ENCODE measurements around the gene PRR3.

The PRR3 gene

DNA sequence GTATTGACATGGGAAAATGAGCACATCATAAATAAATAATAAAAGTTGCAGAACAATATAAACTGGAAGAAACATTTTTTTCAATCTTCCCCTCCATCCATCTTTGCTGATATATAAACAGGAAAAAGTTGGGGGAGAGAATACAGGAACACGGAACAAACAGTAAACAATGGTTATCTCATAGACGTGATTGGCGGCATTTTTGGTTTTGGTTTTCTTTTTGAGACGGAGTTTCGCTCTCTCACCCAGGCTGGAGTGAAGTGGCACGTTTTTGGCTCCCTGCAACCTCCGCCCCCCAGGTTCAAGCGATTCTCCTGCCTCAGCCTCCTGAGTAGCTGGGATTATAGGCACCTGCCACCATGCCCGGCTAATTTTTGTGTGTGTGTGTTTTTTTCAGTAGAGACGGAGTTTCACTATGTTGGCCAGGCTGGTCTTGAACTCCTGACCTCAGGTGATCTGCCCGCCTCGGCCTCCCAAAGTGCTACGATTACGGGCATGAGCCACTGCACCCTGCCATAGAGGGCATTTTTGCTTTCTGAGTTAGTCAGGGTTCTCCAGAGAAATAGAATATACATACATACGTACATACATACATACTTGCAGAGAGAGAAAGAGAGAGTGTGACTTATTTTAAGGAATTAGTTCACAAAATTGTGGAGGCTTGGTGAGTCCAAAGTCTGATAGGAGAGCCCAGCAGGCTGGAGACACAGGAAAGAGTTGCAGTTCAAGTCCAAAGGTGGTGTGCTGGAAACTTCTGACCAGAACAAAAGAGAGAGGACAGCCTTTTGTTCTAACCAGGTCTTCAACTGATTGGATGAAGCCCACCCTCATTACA is 23.4 kb upstream of the PRR3 start:
- no peak for DNase-seq (ENCODE audit: low spot score)

DNA sequence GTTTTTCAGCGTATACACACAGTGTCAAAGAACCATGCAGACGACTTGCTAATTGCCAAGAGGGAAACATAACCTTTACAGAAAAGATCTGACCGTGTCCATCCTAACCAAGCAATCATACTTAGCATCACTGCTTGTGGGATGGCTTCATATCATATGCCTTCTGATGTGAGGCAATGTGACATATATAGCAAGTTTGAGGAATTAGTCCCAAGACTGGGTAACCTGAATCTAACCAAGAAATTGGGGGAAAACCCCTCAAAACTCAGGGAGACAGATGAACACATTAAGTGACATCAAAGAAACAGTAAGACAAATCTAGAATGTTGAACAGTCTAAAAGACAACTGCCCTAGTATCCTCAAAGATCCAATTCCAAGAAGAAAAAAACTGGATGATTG is 19.2 kb upstream of the PRR3 start:
- no peak for DNase-seq (ENCODE audit: low spot score)

DNA sequence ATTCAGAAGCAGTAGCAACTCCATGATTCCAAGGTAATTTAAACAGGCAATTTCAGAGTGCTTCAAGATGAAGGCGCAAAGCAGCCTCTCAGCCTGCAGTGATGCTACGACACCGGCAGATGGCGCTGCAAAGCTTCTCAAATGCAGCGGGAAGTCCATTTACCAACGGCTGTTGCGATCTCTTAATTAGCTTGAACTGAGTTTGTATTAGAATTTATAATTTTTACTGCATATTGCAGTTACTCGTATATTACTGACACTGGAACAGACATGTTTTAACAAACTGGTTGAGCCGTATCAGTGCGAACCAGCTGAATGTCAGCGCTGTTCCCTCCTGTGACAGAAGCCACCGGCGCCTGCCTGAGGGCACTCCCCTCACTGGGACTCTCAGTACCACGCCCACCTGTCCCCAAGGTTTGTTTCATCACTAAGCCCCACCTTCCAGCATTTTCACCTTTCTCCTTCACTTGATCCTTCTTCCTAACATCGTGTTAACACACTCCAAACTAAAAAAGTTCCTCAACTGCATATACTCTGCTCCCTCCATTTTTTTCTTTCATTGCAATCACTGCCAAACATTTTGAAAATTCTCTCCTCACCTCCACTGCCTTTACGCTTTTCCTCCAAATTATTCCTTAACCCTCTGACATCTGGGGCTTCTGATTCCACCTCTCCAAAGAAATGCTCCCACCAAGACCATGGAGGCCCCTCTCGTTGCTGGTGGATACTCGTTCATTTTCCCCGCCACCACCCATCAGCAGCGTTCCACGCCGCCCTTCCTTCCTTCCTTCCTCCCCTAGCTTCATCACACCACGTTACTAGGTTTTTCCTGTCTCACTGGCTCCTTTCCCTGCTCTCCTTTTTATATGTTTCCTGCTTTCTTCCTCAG is 15.3 kb upstream of the PRR3 start:
- DNase-seq (ENCODE audit: low spot score), result peak; percentile 77

DNA sequence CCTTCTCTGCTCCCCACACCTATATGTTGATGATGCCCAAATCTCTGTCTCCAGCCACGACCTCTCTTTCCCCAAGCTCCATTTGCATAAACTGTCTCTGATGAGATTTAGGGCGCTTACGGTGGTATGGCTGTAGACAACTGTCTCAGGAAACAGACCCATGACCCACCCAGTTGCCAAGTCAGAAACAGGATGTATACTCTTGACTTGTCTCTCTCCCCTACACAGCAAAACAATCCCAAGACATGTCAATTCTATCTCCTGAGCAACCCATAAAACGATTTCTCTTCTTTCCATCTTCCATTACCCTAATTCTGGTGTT is 14.7 kb upstream of the PRR3 start:
- DNase-seq (ENCODE audit: low spot score), result no peak

DNA sequence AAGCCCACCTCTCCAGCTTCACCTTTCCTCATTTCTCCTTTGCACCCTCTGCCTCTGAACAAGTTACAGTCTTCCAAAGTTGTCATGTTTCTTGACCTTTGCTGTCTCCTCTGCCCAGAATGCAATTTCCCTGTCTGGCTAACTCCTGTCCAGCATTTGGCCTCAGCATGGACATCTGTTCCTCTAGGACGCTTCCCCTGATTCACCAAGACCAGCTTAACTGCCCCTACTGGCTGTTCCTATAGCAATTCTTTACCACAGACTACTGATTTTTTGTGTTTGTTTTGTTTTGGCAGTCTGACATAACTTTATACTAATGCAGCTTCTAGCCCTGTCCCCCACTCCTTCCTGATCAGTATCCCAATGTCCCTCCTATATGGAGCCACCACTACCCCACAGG is 14.2 kb upstream of the PRR3 start:
- no peak for DNase-seq (ENCODE audit: low spot score)

DNA sequence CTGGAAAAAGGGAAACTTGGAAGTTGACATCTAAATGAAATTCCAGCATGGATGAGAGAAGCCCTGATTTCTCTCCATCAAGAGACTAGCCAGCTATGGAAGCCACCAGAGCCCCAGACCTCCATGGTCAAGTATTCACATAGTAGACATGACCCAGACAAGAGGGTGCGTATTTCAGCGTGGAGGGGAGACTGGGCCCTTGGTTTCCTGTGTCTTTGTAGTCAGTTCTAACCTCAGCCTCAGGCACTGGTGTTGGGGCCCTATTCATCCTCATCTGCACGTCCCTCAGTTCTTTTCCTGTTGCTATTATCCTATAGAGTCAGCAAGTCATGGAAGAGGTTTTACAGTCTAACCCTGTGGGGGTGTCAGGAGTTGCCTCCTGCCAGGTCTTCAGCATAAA is 13.3 kb upstream of the PRR3 start:
- DNase-seq (ENCODE audit: low spot score), result no peak

DNA sequence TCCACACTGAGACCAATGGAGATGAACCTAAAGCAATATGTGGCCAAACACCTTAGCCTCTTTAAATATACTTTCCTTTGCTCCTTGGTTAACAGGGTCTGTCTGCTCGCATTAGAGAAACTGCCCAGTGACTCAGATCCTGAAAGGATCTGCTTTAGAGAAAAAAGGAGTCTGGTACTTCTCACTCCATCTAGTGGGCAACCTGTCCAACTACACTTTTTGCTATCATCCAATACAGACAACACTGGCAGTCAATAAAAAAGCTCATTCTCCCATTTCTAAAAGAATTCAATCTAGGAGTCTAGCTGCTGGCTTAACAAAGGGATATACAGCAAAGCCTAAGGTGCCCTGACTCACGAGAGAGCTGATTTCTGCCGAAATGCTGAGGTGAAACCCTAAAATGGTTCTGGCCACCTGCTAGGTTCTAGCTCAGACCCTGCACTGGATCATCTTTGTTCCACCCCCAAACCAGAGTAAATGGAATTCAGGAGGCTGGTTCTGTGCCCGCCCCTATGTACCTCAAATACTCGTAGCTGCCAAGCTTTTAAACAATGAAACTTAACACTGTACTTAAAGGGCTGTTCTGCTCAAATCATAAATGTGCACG is 12.3 kb upstream of the PRR3 start:
- peak; percentile 53 for DNase-seq (ENCODE audit: low spot score)

DNA sequence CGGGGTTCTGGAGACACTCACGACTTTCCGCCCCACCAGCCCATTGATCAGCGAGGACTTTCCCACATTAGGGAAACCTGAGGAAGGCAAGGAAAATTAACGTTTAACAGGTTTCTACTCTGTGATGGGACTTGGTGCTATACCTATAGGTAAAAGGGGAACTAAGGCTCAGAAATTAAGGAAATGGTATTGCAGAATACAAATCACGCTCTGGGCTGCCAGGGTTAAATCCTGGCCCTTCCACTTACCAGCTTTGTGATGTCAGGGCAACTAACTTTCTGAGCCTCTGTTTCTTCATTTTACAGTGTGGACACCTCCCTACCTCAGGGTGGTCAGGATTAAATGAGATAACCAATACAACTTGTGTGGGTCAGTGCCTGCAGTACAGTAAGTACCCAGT is 9.6 kb upstream of the PRR3 start:
- DNase-seq (ENCODE audit: low spot score), result no peak

DNA sequence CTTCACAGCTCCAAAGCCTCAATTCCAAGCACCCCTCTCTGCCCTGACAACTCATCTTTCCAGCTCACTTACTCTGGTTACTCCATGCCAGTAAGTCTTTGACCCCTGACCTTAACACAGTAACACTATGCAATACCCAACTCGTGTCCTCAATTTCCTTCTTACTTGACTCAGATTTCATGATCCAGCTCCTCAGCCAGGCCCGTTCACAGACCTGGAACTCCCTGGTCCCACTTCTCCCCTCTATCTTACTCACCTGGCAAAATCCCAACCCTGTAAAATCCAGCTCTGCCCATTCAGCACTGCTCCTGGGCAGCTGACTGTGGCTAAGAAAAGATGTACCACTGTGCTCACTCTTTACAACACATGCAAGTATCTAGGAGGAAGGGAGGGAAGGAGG is 8.7 kb upstream of the PRR3 start:
- DNase-seq (ENCODE audit: low spot score), result no peak

DNA sequence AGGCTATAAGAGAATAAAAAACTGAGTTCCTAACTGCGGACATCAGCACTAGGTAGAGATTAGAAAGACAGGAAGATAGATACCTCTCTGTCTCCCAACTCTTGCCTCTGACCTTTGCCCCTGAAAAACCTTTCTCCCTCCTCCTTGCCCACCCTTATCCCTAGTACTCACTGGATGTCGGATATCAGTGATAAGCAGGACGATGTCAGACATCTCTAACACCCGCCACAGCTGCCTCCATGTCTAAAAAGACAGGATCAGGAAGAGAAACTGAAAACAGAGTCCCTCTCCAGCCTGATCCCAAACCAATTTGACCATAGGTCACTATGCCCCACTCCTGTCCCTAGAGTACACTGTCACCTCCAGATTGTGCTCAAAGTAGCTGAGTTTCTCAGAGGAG is 2.7 kb upstream of the PRR3 start:
- no peak for DNase-seq (ENCODE audit: low spot score)

DNA sequence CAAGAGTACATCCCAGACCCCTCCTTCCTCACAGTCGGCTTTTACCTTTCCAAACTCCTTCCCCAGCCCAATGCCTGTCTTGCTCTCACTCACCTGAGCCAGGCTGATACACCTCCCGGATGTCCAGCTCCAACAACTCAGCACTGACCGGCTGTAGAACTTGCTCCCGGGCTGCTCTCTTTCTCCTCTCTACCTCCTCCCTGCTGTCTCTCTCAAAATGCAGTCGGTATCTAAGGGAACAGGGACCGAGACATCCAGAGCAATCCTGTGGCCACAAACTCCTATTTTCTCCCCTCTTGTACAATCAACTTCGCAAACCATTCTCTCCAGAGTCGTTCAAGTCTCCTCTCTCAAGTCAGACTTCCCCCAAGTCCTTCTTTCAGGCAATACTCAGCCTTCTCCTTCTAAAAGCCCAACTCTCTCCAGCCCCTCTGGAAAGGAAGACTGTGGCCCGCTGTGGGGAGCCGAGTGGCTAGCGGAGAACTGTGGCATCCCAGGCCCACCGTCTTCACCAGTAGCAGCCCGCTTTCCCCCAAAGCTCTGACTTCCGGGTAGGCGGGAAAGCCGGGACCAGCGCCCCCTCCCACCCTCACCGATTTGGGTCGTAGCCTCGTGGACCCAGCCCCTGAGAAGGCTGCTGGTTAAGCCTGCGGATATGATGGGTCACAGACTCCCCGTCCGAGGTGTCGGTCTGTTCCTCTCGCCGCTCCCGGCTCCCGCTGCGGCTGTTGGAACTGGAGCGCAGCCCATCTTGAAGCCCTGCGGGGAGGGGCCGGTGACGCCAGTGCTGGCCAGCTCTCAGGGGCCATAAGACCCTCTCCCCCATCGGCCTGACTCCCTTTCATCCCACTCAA is 1.9 kb upstream of the PRR3 start:
- DNase-seq (ENCODE audit: low spot score), result no peak

DNA sequence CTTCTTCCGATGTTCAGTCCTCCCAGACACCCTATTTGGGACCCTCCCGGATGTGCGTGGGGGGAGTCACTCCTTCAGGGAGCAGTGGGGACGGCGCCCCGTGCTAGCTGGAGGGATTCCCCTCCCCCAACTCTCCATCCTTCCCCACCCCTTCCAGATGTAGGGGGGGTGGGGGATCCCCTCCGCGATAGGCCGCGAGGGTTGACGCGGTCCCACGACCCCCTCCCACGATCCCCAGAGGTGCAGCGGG is 1.4 kb upstream of the PRR3 start:
- peak; percentile 36 for DNase-seq (ENCODE audit: low spot score)

DNA sequence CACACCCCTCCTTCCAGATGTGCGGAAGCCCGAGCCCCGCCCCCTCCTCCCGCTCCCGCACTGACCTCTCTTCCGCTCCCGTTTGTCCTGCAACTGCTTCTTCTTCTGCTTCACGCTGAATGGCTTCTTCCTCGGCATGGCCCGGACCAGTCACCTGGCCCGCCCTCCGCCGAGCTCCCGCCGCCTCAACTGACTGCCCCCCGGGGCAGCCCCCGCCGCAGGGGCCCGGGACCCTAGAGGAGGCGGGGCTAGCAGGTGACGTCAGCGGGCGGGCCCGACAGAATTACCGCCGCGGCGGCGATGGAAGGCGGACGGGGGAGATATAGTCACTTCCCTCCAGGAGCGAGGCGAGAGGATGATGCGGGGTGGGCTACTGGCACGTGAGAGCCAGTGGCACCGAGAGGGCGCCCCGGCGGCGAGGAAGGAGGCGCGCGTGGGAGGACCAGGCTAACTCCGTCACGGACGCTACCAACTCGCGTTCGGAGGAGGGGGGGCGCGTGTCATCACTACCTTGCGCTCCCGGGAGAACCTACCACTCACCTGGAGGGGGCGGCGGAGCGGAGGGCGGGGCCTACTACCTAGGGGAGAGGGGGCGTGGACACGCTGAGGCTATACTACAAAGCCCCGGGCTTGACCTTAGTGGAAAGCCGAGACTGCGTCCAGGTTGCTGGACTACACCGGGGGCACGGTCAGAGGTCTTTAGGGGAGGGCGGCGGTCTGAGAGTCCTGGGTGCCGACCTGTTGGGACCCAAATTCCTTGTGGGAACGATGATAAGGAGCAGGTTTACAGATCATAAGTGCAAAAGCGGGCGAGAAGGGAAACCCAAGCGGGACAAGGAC is 809 bp upstream of the PRR3 start, which contains the start of gene GNL1:
GNL1 (minus strand) TSS at position 424 of the 840 bp plus-strand sequence; CDS start at position 138, 286 bp downstream.
- peak; percentile 86 for DNase-seq (ENCODE audit: low spot score)

DNA sequence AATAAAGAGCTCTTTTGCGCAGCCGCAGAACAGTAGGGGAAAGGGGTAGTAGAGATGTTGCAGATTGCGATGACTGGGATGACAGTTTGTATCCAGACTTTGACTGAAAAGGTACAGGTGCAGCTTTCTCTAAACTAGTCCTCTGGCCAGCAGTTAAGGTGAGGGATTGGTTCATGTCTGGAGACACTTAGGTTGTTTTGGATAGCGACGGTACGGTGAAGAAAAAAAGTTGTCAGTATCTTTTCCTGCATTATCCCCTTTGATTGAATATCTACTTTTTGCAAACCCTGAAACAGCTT is 537 bp downstream of the PRR3 start:
- no peak for DNase-seq (ENCODE audit: low spot score)

DNA sequence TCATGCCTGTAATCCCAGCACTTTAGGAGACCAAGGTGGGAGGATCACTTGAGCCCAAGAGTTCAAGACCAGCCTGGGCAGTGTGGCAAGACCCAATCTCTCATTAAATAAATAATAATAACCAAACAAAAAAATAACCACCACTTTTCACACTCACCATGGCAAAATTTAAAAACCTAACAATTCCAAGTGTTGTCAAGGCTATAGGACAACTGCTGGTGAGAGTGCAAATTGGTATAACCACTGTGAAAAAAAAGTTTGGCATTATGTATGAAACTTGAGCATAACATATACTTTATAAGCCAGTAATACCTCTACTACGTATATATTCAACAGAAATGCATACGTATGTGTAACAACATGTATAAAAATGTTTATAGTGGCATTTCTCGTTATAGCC is 3.8 kb downstream of the PRR3 start:
- no peak for DNase-seq (ENCODE audit: low spot score)

DNA sequence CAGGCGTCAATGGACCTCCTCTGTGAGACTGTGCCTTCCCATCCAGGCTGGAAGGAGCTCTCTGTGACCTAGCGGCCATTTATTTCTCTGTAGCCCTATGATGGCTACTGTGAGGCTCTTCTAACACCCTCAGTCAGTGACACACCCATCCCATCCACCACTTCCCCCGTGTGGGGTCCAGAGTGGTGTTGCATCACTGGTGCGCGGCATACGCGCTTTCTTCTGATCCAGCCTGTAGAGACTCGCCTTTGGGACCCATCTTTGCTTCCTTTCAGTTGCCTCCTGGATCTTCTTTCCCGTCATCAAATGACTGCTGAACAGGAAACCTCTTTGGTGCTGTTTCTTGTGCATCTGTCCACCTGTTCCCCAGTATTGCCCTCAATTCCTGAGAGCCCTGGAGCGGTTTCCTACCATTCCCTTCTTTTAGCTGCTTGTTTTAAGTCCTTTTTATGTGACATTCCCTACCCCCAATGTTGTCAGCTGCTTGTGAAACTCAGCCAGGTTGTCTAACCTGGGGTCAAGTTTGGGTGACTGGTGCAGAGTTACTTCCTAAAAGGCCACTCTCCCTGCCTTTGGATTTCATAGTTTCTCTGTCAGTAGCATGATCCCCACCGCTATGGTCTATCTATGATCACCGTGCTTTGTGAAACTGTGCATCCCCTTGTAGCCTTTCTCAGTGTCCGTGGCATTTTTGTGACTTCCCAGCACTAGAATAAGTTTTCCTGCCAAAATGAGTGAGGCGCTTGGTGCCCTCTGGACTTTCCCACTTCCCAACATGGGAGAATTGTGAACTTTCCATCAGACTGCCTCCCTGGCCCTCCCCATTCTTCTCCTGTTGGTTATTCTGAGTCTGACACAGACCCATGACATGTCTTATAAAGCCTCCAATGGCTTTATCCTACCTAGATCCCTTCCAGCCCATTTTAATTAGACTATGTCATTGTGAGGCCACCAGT is 5.7 kb downstream of the PRR3 start:
- DNase-seq (ENCODE audit: low spot score), result no peak

DNA sequence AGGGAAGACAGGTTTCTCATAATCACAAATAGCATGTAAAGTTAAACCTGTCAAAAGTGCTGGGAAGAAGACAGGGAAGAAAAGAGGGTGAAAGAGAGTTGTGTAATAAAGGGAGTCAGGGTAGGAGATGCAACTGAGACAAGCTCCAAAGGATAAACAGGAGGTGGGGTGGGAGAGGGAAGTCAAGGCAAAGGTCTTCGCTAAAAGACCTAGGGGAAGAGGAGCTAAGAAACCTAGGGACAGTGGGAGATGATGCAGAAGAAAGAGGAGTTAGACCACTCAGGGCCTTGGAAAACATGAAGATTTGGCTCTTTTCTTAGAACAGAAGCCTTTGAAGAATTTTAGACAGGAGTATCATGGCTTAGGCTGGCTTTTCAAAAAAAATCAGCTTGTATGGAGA is 7.0 kb downstream of the PRR3 start:
- no peak for DNase-seq (ENCODE audit: low spot score)

DNA sequence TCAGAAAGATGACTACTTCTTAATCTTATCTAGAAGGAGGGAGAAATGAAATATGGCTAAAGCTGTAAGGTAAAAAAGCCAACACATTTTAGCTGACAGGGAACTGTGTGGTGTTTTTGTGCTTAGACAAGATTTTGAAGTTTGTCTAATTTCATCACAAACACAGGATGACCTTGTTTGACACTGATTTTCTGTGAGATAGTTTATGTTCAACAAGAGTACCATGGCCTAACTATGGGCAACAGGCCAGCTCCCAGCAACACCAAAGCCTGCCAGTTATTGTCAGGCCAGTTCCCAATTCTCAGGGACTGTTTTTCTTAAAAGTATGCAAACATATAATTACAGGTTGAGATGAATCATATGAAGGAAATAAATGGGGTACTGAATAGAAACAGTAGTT is 8.7 kb downstream of the PRR3 start:
- DNase-seq (ENCODE audit: low spot score), result no peak

DNA sequence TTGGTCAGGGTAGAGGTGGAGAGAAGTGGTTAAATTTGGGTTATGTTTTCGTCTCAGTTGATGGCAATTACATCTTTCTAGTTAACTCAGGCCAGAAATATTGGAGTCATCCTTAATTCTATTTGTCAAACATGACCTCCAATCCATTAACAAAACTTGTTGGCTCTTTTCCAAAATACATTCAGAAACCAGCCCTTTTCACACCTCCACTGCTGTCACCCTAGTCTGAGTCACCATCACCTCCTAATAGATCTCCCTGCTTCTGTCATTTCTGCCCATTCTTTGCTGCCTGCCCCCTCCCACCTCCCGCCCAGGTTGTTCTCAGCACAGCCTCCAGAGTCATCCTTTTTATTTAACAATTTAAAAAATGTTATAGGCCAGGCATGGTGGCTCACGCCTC is 11.2 kb downstream of the PRR3 start:
- DNase-seq (ENCODE audit: low spot score), result no peak

DNA sequence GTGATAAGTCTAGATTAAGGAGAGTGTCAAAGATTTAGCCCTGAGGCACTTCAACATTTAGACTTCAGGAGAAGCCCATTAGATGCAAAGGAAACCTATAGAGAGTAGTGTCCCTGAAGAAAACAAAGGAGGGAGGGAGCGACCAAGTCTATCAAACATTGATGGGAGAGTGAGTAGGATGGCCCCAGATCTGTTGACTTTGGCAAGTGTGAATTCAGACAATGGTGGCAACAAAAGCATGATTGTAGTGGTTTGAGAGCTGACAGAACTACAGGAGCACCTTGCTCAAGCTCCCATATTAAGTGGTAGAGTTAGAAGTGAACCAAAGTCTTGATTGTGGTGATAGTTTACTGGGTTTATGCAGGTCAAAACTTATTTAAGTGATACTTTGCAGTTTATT is 13.2 kb downstream of the PRR3 start:
- DNase-seq (ENCODE audit: low spot score), result no peak
